Thoracic aorta (tissue), 2 donors: ENCODE measurements around the gene NXPE3. TPM values are rescaled to one million over a fixed set of nuclear protein-coding genes. Genes with fewer than 3 reads are reported as not detected.

Experiments
- ATAC-seq: fragments of 150-250 bp; one replicate; pipeline ENCODE4 v1.8.0; 2017; ENCODE audit warnings: low read depth; ENCODE audit not compliant: insufficient number of reproducible peaks, low FRiP score
- DNase-seq: peaks from one replicate; pipeline ENCODE4 v3.0.0-alpha.2; 2020; ENCODE audit warnings: low spot score
- H3K27ac ChIP-seq, 2 donors: fragments of 200-600 bp; sonication (generic); 1 replicate in 1 of 2; 2 replicates in 1 of 2; pipeline ENCODE4 v1.5.1; 2016; ENCODE audit warnings: mild to moderate bottlenecking in 2 of 2, moderate library complexity in 2 of 2
- H3K27me3 ChIP-seq: fragments of 200-600 bp; sonication (generic); replicated peaks from 2 replicates; pipeline ENCODE4 v1.6.0; 2016; ENCODE audit warnings: mild to moderate bottlenecking; ENCODE audit not compliant: insufficient read depth
- H3K36me3 ChIP-seq: fragments of 200-600 bp; sonication (generic); one replicate; pipeline ENCODE4 v1.5.1; 2016
- H3K4me1 ChIP-seq, 2 donors: fragments of 200-600 bp; sonication (generic); 1 replicate in 1 of 2; 2 replicates in 1 of 2; pipeline versions ENCODE4 v1.5.1 to v1.6.0; 2016; ENCODE audit warnings: low read depth in 2 of 2, mild to moderate bottlenecking in 1 of 2; ENCODE audit not compliant: control insufficient read depth in 1 of 2
- H3K4me3 ChIP-seq: fragments of 200-600 bp; sonication (generic); 2 replicates; pipeline ENCODE4 v1.5.1; 2016; ENCODE audit warnings: mild to moderate bottlenecking
- H3K9me3 ChIP-seq: fragments of 200-600 bp; sonication (generic); 2 replicates; pipeline ENCODE4 v1.5.1; 2016
- total RNA-seq, 2 donors: library from RNA; depleted of rRNA; stranded (reverse); fragments of >200 nt; gene quantifications; one replicate each; pipeline versions ENCODE4 v1.1.0 to v1.2.3, GENCODE V29; 2016
- TF ChIP-seq, protein P1 (sequence below): fragments of 200-600 bp; sonication (generic); IDR thresholded peaks from one replicate; pipeline ENCODE4 v1.5.1; 2019; ENCODE audit warnings: antibody characterized with exemption

NXPE3 gene
- total RNA-seq, 2 donors from 2014 or later, result 15.7 to 30.7 TPM

DNA sequence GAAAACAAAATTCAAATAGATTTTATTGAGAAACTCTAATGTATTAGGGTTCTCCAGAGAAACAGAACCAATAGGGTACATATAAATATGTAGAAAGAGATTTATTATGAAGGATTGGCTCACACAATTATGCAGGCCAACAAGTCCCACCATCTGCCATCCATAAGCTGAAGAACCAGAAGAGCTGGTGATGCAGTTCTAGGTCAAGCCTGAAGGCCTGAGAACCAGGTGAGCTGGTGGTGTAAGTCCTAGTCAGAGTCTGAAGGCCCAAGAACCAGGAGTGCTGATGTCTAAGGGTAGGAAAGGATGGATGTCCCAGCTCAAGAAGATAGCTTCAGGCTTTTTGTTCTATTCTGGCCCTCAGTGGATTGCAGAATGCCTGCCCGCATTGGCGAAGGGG lies 67.7 kb downstream of the NXPE3 start:
- Histone ChIP-seq H3K4me1 (peaks cover 6 to 10% of the 10 kb centered on the region in 2 donors), H3K9me3 (no peaks in the 10 kb centered on the region), H3K36me3 (no peaks in the 10 kb centered on the region), H3K27me3 (no peaks in the 10 kb centered on the region), H3K4me3 (no peak overlapping the region), H3K27ac (no peak overlapping the region)
- ATAC-seq (no peak), DNase-seq (no peak)
- TF ChIP-seq, protein P1, sequence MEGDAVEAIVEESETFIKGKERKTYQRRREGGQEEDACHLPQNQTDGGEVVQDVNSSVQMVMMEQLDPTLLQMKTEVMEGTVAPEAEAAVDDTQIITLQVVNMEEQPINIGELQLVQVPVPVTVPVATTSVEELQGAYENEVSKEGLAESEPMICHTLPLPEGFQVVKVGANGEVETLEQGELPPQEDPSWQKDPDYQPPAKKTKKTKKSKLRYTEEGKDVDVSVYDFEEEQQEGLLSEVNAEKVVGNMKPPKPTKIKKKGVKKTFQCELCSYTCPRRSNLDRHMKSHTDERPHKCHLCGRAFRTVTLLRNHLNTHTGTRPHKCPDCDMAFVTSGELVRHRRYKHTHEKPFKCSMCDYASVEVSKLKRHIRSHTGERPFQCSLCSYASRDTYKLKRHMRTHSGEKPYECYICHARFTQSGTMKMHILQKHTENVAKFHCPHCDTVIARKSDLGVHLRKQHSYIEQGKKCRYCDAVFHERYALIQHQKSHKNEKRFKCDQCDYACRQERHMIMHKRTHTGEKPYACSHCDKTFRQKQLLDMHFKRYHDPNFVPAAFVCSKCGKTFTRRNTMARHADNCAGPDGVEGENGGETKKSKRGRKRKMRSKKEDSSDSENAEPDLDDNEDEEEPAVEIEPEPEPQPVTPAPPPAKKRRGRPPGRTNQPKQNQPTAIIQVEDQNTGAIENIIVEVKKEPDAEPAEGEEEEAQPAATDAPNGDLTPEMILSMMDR, result no peak

DNA sequence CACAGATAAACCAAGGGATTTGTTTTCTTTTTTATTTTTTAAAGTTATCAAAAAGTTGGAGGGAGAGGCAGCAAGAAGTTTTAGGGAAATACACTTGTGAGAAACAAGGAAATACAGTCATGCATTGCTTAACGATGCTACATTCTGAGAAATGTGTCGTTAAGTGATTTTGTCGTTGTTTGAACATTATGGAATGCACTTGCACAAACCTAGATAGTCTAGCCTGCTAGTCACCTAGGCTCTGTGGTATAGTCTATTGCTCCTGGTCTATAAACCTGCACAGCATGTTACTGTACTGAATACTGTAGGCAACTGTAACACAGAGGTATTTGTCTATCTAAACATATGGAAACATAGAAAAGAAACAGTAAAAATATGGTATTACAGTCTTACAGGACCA lies 68.3 kb downstream of the NXPE3 start:
- TF ChIP-seq, protein P1, result no peak
- H3K9me3 ChIP-seq, result no peaks in the 10 kb centered on the region
- peaks cover 6% of the 10 kb centered on the region for H3K36me3 ChIP-seq
- DNase-seq, result no peak
- peaks cover 8 to 11% of the 10 kb centered on the region in 2 donors for H3K4me1 ChIP-seq
- no peaks in the 10 kb centered on the region for H3K27me3 ChIP-seq
- ATAC-seq, result no peak
- H3K27ac ChIP-seq, result peak overlapping the region; percentile 94 to 97
- H3K4me3 ChIP-seq, result no peak overlapping the region

DNA sequence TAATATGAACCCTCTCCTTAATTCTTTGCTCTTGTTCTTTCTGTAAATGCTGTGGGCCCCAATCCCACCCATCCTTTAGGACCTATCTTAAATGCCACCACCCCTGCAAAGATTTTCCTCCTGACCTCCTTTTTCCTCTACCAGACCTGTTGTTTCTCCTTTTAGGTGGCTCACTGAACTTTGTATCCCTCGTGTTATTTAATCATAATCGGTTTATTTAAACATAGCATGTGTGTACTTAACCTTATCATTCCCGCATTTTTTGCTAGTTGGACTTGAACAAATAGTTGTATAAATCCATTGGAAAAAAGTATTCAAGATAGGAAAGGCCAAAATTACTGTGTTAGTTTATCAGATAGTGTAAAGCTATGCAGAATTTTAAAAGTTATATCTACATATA lies 69.3 kb downstream of the NXPE3 start:
- Histone ChIP-seq H3K4me1 (peaks cover 18 to 21% of the 10 kb centered on the region in 2 donors), H3K27ac (peak overlapping the region; percentile 94 to 97), H3K4me3 (peak overlapping the region; percentile 83), H3K9me3 (no peaks in the 10 kb centered on the region), H3K36me3 (peaks cover 16% of the 10 kb centered on the region), H3K27me3 (no peaks in the 10 kb centered on the region)
- ATAC-seq, result no peak
- no peak for DNase-seq
- TF ChIP-seq, protein P1, result no peak

DNA sequence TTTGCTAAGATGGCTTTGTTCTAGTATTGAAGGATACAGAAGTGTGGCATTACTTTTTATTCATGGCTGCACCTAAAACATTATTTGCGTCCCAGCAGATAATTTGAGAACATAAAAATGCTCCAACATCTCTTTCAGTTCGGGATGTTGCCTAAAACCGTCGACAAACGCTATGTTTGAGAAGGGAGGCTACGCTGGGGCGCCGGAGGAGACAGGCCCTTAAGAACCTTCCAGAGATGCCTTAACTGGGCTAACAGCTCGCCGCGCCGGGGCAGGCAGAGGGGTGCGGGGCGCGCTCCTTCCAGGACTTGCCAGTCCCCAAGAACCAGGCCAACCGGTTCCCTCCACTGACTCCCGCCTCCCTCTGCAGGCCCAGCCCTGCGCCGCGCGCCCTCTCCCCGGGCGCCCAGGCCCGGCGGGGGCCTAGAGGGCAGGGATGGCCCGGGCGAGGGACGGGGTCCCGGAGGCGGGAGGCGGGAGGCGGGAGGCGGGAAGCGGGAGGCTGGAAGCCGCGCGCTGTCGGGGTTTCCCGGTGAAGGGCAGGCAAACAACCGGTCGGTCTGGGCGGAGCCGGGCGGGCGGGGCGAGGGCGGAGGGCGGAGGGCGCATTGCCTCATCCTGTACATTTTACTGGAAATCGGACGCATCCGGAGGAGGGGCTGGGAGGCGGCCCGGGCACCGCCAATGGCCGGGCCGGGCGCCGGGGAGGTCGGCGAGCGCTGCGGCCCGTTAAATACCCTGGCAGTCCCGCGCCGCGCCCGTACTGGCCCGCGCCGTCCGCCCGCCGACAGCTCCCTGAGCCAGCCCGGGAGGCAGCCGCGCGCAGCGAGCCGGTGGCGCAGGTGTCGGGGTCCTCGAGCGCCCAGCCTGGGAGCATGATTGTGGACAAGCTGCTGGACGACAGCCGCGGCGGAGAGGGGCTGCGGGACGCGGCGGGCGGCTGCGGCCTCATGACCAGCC lies 70.0 kb downstream of the NXPE3 start, which contains the start of gene NFKBIZ:
NFKBIZ (plus strand) TSS at position 761 of the 960 bp plus-strand sequence; CDS start at position 876, 115 bp downstream.
- Histone ChIP-seq H3K27me3 (no peaks in the 10 kb centered on the region), H3K4me1 (peaks cover 25 to 29% of the 10 kb centered on the region in 2 donors), H3K27ac (peak within 1 kb of the TSS; percentile 97 to 99), H3K9me3 (no peaks in the 10 kb centered on the region), H3K4me3 (peak within 1 kb of the TSS; percentile 83), H3K36me3 (peaks cover 23% of the 10 kb centered on the region)
- TF ChIP-seq, protein P1, result no peak
- ATAC-seq (peak; percentile 92), DNase-seq (peak; percentile 87)

DNA sequence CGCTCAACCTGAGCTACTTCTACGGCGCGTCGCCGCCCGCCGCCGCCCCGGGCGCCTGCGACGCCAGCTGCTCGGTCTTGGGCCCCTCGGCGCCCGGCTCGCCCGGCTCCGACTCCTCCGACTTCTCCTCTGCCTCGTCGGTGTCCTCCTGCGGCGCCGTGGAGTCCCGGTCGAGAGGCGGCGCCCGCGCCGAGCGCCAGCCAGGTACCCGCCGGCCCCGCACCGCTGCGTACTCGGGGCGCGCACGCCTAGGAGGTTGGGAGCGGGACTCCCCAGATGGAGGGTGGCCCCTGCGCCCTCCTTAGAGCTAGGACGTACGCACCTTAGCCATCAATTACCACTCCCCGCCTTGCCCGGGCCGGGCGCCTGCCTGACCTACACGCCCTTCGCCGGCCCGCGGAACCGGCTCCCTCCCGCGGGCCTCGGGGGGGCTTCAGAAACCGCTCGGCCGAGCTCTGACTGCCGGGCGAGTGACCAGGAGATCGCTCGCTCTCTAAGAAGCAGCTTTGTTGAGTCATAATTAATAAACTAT lies 70.8 kb downstream of the NXPE3 start:
- ATAC-seq, result peak; percentile 11
- peaks cover 32 to 36% of the 10 kb centered on the region in 2 donors for H3K4me1 ChIP-seq
- peak overlapping the region; percentile 97 to 99 for H3K27ac ChIP-seq
- H3K27me3 ChIP-seq, result no peaks in the 10 kb centered on the region
- no peak for DNase-seq
- no peaks in the 10 kb centered on the region for H3K9me3 ChIP-seq
- H3K36me3 ChIP-seq, result peaks cover 30% of the 10 kb centered on the region
- TF ChIP-seq, protein P1, result no peak
- peak overlapping the region; percentile 83 for H3K4me3 ChIP-seq
